NCI-H128 (cell line): Measurements from ENCODE around the gene FYB2.

ENCODE experiments used
- DNase-seq: peaks from one replicate; lab custom pipeline; 2025; ENCODE audit not compliant: unreplicated experiment; lab: John Stamatoyannopoulos, UW

The FYB2 gene

DNA sequence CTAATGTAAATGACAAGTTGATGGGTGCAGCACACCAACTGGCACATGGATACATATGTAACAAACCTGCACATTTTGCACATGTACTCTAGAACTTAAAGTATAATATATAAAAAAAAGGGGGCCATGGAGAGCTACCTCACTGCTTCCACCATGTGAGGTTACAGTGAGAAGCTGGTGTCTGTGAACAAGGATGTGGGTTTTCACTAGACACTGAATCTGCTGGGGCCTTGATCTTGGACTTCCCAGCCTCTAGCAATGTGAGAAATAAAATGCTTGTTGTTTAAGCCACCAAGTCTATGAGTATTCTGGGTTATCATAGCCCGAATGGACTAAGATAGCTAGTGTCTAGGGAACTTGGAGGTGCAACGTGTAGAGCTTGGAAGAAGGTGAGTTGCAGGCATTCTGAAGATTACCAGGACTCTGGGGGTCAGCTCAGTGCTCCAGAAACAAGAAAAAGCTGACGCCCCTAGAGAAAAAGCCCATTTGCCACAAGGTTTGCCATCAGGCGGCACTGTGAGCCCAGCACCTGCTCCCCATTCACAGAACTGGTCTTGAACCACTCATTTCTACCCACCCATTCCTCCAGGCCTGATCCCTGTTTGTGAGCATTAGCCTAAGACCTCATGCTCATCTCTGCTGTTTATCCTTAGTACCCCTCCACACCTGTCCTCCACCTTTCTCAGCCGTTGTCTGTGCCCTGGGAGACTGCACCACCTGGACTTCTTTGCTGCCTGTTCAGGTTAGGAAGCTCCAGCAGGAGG is 15.1 kb upstream of the FYB2 start:
- DNase-seq: no peak

DNA sequence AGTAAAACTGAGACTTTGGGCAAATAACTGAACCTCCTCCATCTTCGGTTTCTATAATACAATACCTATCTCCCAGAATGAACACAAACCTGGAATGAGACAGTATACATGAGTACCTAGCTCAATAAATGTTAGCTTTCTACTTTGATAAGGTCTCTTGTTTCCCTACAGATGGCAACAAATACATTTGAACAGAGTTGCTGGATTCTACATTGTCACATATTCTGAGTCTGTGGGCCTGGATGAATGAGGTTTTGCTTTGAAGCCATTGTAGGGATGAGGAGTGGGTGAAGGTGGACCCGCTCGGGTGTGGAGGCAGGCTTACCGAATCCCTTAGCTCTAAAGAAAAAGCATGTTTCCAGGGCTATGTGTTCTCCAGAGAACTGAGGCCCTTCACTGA is 13.9 kb upstream of the FYB2 start:
- DNase-seq: no peak

DNA sequence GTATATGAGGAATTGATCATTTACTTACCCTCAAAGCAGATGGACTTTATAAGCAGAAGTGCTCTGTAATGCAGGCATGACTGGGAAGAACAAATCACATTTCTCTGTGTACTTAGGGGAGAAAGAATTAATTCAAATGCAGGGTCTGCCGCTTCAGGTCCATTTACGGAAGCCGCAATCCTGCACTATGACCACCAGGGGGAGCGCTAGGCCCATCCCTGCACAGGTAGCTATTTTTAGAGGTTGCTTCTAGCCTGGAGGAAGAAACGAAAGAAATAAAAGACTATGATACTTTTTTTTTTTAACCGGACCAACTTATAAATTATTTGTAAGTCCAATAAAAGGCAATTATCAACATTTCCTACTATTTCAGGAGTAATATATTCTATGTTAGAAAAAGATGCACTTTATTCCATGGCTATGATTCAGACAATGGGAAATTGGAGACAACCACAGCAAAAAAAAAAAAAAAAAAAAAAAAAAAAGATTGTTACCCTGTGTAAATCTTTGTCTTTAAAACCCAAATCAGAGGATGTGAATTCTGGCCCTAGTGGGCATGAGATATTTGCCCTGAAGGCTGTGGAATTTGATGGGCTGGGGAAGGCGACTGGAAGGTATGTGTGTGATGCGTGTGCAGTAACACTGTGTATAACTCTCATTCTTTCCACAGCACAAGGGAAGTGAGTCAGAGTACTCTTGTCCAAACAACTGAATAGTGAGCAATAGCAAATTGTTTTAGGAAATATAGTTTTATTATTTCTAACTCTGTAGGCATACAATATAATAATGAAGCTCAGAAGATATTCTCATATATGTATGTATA is 12.9 kb upstream of the FYB2 start:
- peak; percentile 67 for DNase-seq

- no peak for DNase-seq
These were observed 10.8 kb upstream of the FYB2 start for GRCh38 chr1:56830052-56830451.

- no peak for DNase-seq
These were observed 8.5 kb upstream of the FYB2 start for GRCh38 chr1:56827711-56828110.

DNA sequence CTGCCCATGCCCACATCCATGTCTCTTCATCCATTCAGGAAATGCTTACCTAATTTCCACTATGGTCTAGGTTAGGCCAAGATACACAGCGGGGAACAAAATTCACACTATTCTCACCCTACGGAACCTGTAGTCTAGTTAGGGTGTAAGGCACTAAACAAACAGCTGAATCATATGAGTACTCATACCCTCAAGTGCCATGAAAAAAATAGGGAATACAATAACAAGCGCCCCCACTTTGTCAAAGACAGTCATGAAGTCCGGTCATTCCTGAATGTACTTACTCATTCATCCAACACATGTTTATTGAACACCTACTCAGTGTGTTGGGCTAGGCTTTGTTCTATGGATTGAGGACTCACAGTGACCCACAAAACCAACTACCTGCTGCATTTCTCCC is 6.2 kb upstream of the FYB2 start:
- DNase-seq: no peak

DNA sequence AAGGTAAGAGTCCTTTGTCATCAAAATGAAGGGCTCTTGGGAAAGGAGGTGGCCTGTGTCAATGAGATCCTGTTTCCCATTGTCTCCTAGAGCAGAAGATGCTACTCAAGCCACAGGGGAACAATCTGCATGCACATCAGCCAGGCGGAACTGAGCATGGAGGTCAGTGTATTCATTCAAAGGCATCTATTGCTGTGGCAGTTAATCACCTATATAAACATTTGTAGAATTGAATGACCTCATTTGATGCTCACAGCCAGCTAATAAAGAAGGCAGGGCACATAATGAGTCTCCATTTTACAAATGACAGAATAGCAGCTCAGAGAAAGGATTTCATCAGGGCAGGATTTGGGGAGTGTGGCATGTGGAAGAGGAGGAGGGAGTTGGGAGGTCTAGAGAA is 5.7 kb upstream of the FYB2 start:
- no peak for DNase-seq

DNA sequence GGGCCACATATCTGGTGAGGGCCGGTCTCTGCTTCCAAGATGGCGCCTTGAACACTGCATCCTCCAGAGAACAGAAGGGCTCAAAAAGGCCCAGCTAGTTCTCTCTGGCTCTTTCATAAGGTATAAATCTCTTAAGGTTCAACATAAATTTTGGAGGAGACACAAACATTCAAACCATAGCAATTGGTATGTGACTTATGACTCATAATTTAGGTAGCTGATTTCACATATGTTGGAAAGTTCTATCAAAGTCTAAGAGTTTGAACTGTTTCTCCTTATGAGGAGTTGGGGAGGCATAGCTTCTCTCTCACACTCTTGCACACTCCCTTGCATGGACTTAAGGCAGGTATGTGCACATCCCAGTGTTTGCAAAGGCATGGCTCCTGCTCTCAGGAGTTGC is 5.1 kb upstream of the FYB2 start:
- DNase-seq: no peak

DNA sequence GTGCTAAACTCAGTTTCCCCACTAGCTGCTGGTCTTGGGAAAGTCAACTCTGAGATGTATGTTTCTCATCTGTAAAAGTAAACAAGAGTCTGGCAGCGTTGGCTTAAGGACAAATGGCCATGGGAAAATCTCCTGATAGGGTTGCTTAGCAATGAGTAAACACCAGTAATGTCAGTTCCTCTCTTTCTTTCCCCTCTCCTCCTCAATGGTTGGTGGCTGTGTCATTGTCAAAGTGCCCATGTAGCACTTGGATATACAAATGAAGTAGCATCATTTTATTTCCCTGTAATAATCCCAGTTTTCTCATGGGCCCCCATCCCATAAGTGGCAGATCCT is 2.2 kb upstream of the FYB2 start:
- no peak for DNase-seq

- peak; percentile 66 for DNase-seq
These were observed 1.7 kb upstream of the FYB2 start for GRCh38 chr1:56820755-56821461.

DNA sequence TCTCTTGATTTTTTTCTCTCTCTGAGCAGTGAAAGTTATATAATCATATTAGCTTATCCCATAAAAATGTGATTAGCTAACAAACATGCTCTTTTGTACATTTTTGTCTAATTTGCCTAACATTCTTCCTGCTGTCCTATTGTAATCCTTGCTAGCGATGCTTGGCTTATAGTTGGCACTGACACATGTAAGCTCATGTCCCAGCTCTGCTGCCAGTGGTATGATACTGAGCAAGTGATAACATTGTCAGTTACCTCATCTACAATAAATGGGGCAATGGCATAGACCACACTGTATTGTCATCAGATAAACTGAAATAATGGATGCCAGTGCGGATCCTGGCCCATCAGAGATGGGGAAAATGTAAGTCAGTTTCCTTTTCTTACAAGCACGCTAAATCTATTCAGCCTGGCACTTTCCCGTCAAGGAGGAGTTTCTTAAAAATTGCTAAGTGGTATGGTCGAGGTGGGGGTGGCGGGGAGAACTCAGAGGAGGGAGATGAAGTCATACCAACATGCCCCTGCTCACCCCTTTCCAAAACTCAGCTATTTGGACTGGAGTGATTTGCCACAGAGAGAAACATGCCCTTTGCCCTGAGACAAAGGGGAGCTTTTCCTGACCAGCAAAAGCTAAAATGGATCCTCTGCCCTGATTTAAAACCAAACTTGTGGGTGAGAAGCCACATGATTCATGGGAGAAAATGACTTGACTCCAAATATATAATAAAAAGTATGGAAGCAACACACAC is 1.3 kb downstream of the FYB2 start:
- no peak for DNase-seq

DNA sequence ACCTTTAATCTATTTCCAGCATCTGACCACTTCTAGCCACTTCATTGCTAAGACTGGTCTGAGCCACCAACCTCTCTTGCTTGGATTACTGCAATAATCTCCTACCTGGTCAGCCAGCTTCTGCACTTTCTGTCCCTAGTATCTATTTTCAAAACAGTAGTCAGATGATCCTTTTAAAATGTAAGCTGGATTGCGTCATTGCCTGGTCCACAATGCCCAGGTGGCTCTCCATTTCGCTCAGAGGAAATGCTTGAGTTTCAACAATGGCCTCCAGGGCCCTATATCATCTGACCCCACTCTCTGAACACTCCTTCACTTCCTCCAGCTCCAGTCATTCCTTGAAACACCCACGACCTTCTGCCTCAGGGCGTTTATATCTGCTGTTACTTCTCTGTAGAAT is 2.3 kb downstream of the FYB2 start:
- no peak for DNase-seq

DNA sequence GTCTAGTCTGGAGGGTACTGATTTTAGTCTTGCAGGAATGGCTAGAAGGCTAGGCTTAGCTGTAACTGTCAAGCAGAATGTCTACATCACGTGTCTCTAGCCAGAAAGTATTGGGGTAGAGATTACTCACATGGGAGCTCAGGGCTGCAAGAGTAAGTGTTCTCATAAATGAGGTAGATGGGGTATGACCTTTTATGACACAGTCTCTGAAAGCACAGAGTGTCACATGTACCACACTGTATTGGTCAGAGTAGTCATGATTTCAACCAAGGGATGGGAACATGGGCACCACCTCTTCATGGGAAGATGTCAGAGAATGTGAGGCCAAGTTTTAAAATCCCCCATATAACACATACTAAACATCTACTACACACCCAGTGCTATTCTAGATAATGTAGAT is 2.9 kb downstream of the FYB2 start:
- DNase-seq: no peak

DNA sequence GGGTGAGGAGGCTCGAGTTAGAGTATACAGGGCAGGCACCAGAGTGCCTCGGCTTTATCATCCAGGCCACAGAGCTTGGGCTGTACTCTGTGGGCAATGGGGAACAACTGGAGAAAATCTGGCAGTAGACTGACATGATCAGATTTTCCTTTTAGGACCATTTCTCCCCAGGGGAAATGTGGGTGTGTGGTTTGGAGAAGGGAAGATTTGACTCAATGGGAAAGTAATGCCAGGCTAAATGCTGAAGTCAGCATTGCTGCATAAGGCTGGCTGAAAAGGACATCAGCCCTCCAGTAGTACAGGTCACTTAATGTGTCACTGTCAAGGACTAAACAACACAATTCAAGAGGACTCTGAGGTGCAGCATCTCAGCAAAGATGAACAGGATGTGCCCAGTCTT is 5.0 kb downstream of the FYB2 start:
- DNase-seq: no peak

DNA sequence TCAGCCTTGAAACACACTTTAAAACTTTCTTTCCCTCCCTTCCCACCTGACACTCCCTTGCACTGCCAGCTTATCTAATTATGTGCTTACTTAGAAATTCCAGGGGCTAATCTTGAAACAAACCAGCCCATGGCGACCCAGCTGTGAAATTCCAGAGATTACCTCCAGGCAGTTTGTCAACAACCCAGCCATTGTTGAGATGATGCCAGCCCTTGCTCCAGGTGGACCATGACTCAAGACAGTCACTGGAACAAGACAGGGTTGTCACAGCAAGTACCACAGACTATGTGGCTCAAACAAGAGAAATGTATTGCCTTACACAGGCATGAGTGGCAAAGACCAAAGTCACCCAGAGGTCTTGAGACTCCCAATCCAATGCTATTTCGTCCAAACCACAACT is 7.9 kb downstream of the FYB2 start:
- no peak for DNase-seq

DNA sequence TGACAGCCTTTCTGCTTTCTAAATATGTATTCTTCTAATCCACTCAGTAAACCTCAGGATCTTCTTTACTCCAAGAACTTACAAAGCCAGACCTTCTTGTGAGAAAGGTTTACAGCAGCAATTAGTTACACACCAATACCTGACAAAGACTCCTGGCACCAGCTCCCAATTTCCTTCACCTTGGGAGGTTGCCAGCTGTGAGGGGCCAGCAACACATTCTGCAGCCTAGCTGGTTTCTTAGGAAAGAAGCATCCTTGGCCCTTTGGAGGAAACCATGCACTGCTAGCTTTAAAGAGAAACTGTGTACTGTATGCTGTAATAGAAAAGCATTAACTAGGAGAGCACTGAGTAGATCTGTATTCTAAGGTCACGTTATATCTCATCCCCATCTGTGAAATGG is 10.8 kb downstream of the FYB2 start:
- DNase-seq: no peak

GRCh38 chr1:56806804-56807203 is 12.4 kb downstream of the FYB2 start:
- no peak for DNase-seq

DNA sequence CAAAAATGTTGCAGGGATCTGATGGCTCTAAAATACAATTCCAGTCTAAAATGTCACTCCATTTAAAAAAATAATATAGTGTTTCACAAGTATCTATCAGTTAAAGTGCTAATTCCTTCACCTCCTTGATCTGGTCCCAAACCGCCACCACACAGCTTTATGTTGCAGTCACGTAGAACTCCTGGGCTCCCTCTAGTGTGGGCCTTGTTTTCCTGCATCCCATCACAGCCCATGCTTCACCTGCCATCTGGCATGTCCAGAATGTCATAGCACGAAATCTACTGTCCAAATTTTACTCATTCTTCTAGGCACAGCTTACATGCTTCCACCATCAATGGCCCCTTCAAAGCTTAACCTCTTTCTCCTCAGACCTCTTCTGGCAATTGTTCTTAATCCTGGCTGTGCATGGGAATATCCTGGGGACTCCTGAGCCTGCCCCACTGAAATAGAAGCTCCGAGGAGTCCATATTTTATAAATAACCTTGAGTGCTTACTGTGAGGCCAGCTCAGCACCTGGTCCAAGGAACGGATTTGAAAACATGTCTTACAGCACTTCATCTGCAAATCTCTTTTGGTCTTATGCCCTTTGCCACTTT is 15.5 kb downstream of the FYB2 start:
- no peak for DNase-seq

DNA sequence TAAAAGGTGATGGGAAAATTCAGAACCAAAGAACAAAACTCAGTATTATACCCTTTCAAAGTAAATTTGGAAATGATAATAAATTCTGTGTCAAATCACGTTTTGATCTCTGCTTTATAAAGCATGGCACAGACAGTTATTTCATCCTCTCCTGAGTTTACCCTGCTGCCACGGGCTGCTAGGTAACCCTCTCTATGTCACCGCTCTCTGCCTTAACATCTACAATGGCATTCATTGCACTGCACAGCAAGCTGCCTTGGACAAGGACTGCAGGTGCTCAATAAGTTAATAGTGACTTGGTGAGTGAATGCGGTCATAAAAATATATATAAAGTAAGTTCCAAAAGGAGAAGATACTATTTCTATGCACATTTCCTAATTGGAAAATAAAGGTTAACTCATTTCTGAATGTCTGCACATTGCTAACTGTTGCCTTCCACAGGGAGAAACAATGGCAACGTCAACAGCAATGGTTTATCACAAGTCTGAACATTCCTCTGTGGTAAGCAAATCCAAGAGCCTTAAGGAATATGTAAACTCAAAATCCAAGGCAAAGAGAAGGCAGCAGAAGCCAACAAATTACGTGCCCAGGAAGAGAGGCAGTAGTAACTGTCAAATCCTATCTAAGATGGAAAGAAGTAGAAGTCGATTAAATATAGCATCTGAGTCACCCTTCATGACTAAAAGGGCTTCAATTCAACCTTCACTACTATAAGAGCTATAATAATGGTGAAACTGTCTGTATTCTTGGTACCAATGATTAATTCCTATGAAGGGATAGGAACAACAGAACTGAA is 19.4 kb downstream of the FYB2 start:
- no peak for DNase-seq

GRCh38 chr1:56798053-56798471 is 21.1 kb downstream of the FYB2 start:
- DNase-seq: no peak
